ENCODE results near the gene KRT36.

GRCh38 chr17:41449008-41449407 lies 40.7 kb downstream of the KRT36 start:
- TF ChIP-seq CTCF (IDR thresholded peaks at IDR 0.05) (no peak), POLR2A (IDR thresholded peaks at IDR 0.05) (no peak)
